Measurements from ENCODE around the gene ALAS1. TPM values are rescaled to one million over a fixed set of nuclear protein-coding genes. Genes with fewer than 3 reads are reported as not detected.

The ALAS1 gene
- total and polyA plus RNA-seq, 2 of the 13 experiments (the other 11 are each of a cell fraction or from before 2014, with no cell fraction given), result 36.0 to 43.2 TPM

DNA sequence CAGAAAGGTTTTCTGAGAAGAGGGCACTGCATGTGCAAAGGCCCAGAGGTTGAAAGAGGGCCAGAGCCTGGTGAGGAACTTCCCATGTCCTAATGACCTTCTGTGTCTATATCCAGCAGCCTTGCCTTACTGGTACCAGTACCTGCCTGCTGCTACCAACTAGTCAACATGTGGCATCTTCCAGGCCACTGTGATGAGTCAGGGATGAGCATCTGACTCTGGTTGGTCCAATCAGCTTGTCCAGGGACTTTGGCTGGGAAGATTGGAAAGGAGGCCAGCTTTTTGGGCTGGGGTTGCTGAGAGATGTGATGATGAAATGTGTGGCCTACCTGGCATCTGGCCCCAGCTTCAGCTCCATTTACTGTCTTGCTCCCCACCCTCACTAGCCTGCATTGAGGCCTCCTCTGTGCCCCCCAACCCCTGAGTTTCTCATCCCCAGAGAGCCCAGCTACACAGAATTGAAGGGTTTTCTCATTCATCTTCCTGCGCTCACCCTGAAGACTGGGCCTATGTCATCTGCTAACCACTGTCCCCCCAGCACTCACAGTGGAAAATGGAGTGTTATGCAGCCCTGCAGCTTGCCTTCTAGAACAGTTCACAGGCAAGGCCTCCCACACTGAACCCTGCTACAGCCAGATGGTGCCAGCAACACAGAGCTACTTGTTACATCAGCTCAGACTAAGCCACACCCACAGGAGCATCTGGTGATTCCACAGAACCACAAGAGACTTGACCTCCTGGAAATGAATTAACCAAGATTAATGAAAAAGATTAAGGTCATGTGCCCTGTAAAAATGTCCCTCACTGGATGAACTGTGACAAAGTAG lies 42.3 kb downstream of the ALAS1 start (continued):
- TF ChIP-seq ZNF451 (CRISPR knock-in tag; IDR thresholded peaks at IDR 0.05), result no peak
- TF ChIP-seq, protein P1, sequence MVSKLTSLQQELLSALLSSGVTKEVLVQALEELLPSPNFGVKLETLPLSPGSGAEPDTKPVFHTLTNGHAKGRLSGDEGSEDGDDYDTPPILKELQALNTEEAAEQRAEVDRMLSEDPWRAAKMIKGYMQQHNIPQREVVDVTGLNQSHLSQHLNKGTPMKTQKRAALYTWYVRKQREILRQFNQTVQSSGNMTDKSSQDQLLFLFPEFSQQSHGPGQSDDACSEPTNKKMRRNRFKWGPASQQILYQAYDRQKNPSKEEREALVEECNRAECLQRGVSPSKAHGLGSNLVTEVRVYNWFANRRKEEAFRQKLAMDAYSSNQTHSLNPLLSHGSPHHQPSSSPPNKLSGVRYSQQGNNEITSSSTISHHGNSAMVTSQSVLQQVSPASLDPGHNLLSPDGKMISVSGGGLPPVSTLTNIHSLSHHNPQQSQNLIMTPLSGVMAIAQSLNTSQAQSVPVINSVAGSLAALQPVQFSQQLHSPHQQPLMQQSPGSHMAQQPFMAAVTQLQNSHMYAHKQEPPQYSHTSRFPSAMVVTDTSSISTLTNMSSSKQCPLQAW (CRISPR knock-in tag; IDR thresholded peaks at IDR 0.05), result peak; percentile 58; the same call in 1 of the 2 replicates
- no peak for TF ChIP-seq MIER2 (CRISPR knock-in tag; IDR thresholded peaks at IDR 0.05)
- no peak for TF ChIP-seq ZNF567 (CRISPR knock-in tag; IDR thresholded peaks at IDR 0.05; ENCODE audit: borderline replicate concordance)
- TF ChIP-seq ZBTB7A (CRISPR knock-in tag; IDR thresholded peaks at IDR 0.05), result no peak
- TF ChIP-seq, protein P2, sequence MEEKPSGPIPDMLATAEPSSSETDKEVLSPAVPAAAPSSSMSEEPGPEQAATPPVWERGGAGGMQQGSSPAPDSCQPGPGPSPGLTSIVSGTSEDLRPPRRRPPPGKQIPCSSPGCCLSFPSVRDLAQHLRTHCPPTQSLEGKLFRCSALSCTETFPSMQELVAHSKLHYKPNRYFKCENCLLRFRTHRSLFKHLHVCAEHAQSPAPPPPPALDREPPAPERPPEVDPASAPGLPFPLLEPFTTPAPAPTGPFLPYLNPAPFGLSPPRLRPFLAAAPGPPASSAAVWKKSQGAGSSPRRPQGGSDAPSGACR (CRISPR knock-in tag; IDR thresholded peaks at IDR 0.05), result no peak

DNA sequence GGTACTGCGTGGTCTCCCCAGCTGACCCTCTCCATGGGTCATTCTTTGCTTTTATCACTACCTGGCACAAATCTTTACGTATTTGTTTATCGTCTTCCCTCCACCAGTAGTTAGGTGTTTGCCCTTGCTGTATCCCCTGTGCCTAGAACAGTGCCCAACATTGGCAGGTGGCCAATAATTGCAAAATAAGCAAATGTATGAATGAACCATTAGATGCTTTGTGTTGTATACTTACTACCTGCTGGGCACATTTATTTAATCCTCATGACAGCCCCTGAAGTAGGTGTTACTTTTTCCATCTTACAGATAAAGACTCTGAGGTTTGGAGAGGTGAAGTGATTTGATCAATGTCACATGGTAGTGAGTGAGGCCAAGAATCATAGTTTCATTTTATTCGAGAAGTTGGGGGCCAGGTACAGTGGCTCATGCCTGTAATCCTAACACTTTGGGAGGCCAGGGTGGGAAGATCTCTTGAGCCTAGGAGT lies 43.0 kb downstream of the ALAS1 start:
- Histone ChIP-seq H3K4me1 (ENCODE audit: insufficient read depth, low read length) (peaks cover 64% of the 10 kb centered on the region), H3K4me2 (ENCODE audit: low read depth, low read length) (no peak overlapping the region), H3K79me2 (ENCODE audit: insufficient read depth, low read length) (peaks cover 23% of the 10 kb centered on the region), H3K9ac (ENCODE audit: insufficient read depth, low read depth, low read length) (no peak overlapping the region), H3K36me3 (replicated peaks in 1 of 2; ENCODE audit: control insufficient read depth in 1 of 2, insufficient read depth in 2 of 2, low read length in 2 of 2) (no peaks in the 10 kb centered on the region), H3K27ac (ENCODE audit: extremely low read length, insufficient read depth, low read length) (no peak overlapping the region), H3K9me3 (ENCODE audit: low read length) (no peaks in the 10 kb centered on the region), H3K4me3 (replicated peaks in 1 of 3; ENCODE audit: insufficient read depth in 1 of 3, low read depth in 2 of 3, low read length in 3 of 3) (no peak overlapping the region), H4K20me1 (ENCODE audit: insufficient read depth, low read length) (peaks cover 13% of the 10 kb centered on the region; the same call in 1 of the 2 replicates), H3K27me3 (ENCODE audit: control insufficient read depth in 1 of 2, insufficient read depth in 2 of 2, low read length in 2 of 2) (no peaks in the 10 kb centered on the region; a peak in 1 of 5 replicates), H2AFZ (ENCODE audit: low read length) (no peak overlapping the region)
- intact Hi-C loops (cut with micrococcal nuclease; ENCODE audit: unreplicated experiment), result no loop called here
- WGBS (ENCODE audit: low lambda C conversion rate), result 98% methylated on average over 4 of the region's 4 CpGs
- no TSS peak for BruUV-seq (replicated peaks)
- CTCF ChIA-PET (ENCODE audit: low intra/inter-chr PET ratio, low total read pairs), result no interaction called here
- in situ Hi-C loops (cut with HindIII; ENCODE audit: extremely low pct_ligation_motif_present, low pct_unique_long_range_greater_than_20kb), result no loop called here
- DNase-seq (ENCODE audit: low spot score) (no peak), FAIRE-seq (no peak), ATAC-seq (no peak)
- TF ChIP-seq ZNF124 (CRISPR knock-in tag; IDR thresholded peaks at IDR 0.05), result 0 out of 2 replicates have a peak, but pooled peaks have one; percentile 5
- TF ChIP-seq ZKSCAN8 (CRISPR knock-in tag; IDR thresholded peaks at IDR 0.05; ENCODE audit: borderline replicate concordance), result no peak
- peak in 1 of 2 experiments; percentile 31; a peak in 1 of 4 replicates for TF ChIP-seq MAFK (conservative IDR thresholded peaks at IDR 0.05 in 1 of 2, IDR thresholded peaks at IDR 0.05 in 1 of 2; ENCODE audit: low read length in 2 of 2)
- 0 out of 2 replicates have a peak, but pooled peaks have one; percentile 41 for TF ChIP-seq SSRP1 (CRISPR knock-in tag; IDR thresholded peaks at IDR 0.05)
- no peak for TF ChIP-seq XBP1 (CRISPR knock-in tag; IDR thresholded peaks at IDR 0.05)
- peak; percentile 14; the same call in 1 of the 2 replicates for TF ChIP-seq KAT8 (CRISPR knock-in tag; IDR thresholded peaks at IDR 0.05)
- POLR2A ChIA-PET, result interaction anchor here (0.6 to 1.7 kb wide), 11 partner anchors 8 to 245 kb away, joined by 3 to 15 read pairs (median 4); partner anchors contain the start of genes GLYCTK, RPL29, TLR9 and WDR82

Data from HepG2 (cell line).